KMS-11 (cell line): ENCODE measurements around the gene NOC4L.

Source experiments
- H2AFZ ChIP-seq: fragments of 200-600 bp; sonication (generic); 2 replicates; pipeline ENCODE4 v1.6.1; 2016; ENCODE audit warnings: antibody characterized with exemption, mixed run types, low read depth
- H3K27ac ChIP-seq: fragments of 200-600 bp; sonication (generic); 2 replicates; pipeline ENCODE4 v1.6.1; 2016; ENCODE audit warnings: mild to moderate bottlenecking, mixed run types
- H3K27me3 ChIP-seq: fragments of 200-600 bp; sonication (generic); 2 replicates; pipeline ENCODE4 v1.6.1; 2017; ENCODE audit warnings: mild to moderate bottlenecking, low read depth, mixed run types, moderate library complexity; ENCODE audit not compliant: insufficient read depth
- H3K36me3 ChIP-seq: fragments of 200-600 bp; sonication (generic); 2 replicates; pipeline ENCODE4 v1.6.1; 2017; ENCODE audit warnings: mild to moderate bottlenecking, mixed run types; ENCODE audit not compliant: insufficient read depth
- H3K4me1 ChIP-seq: fragments of 200-600 bp; sonication (generic); 2 replicates; pipeline ENCODE4 v1.6.1; 2016; ENCODE audit warnings: mild to moderate bottlenecking, low read depth, mixed run types; ENCODE audit not compliant: poor library complexity, severe bottlenecking
- H3K4me2 ChIP-seq: fragments of 200-600 bp; sonication (generic); 2 replicates; pipeline ENCODE4 v1.7.0; 2016; ENCODE audit warnings: mild to moderate bottlenecking, mixed run types
- H3K4me3 ChIP-seq: fragments of 200-600 bp; sonication (generic); IDR thresholded peaks from 2 replicates; pipeline ENCODE4 v1.6.1; 2017; ENCODE audit warnings: low read depth, low read length, mixed read lengths; ENCODE audit not compliant: insufficient read depth
- H3K79me2 ChIP-seq: fragments of 200-600 bp; sonication (generic); 2 replicates; pipeline ENCODE4 v1.6.1; 2016; ENCODE audit warnings: low read depth, mixed run types; ENCODE audit not compliant: insufficient read depth
- H3K9ac ChIP-seq: fragments of 200-600 bp; sonication (generic); 2 replicates; pipeline ENCODE4 v1.6.1; 2016; ENCODE audit warnings: mild to moderate bottlenecking, mixed run types
- H4K20me1 ChIP-seq: fragments of 200-600 bp; sonication (generic); 2 replicates; pipeline ENCODE4 v1.6.1; 2016; ENCODE audit warnings: mild to moderate bottlenecking, mixed run types; ENCODE audit not compliant: insufficient read depth
- TF ChIP-seq, protein P1 (sequence below): fragments of 200-600 bp; sonication (generic); conservative IDR thresholded peaks from 2 replicates; pipeline ENCODE4 v1.6.1; 2017; ENCODE audit warnings: low read depth, mild to moderate bottlenecking, antibody characterized with exemption, low read length, moderate library complexity, mixed read lengths

The NOC4L gene

GRCh38 chr12:132140918-132141841 lies 3.1 kb upstream of the NOC4L start:
- H3K36me3 ChIP-seq: no peaks in the 10 kb centered on the region
- TF ChIP-seq, protein P1, sequence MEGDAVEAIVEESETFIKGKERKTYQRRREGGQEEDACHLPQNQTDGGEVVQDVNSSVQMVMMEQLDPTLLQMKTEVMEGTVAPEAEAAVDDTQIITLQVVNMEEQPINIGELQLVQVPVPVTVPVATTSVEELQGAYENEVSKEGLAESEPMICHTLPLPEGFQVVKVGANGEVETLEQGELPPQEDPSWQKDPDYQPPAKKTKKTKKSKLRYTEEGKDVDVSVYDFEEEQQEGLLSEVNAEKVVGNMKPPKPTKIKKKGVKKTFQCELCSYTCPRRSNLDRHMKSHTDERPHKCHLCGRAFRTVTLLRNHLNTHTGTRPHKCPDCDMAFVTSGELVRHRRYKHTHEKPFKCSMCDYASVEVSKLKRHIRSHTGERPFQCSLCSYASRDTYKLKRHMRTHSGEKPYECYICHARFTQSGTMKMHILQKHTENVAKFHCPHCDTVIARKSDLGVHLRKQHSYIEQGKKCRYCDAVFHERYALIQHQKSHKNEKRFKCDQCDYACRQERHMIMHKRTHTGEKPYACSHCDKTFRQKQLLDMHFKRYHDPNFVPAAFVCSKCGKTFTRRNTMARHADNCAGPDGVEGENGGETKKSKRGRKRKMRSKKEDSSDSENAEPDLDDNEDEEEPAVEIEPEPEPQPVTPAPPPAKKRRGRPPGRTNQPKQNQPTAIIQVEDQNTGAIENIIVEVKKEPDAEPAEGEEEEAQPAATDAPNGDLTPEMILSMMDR: no peak

GRCh38 chr12:132141976-132142678 lies 2.1 kb upstream of the NOC4L start:
- Histone ChIP-seq H3K4me1 (peaks cover 4% of the 10 kb centered on the region), H3K27ac (no peak overlapping the region), H3K79me2 (peaks cover 32% of the 10 kb centered on the region), H3K9ac (no peak overlapping the region), H3K27me3 (no peaks in the 10 kb centered on the region), H3K4me3 (no peak overlapping the region), H2AFZ (no peak overlapping the region), H3K36me3 (no peaks in the 10 kb centered on the region), H4K20me1 (no peaks in the 10 kb centered on the region), H3K4me2 (no peak overlapping the region)
- TF ChIP-seq, protein P1: no peak

More at GRCh38 chr12:132140918-132141841, 3.1 kb upstream of the NOC4L start:
- no peak overlapping the region for H3K4me2 ChIP-seq
- peaks cover 4% of the 10 kb centered on the region for H3K4me1 ChIP-seq
- peaks cover 24% of the 10 kb centered on the region for H3K79me2 ChIP-seq
- no peak overlapping the region for H3K27ac ChIP-seq
- no peaks in the 10 kb centered on the region for H3K27me3 ChIP-seq
- no peak overlapping the region for H3K9ac ChIP-seq
- no peak overlapping the region for H3K4me3 ChIP-seq
- no peak overlapping the region for H2AFZ ChIP-seq
- H4K20me1 ChIP-seq: no peaks in the 10 kb centered on the region

GRCh38 chr12:132142679-132143335 lies 1.4 kb upstream of the NOC4L start:
- Histone ChIP-seq H3K9ac (peak overlapping the region; percentile 68; the same call in 1 of the 2 replicates), H3K79me2 (peaks cover 32% of the 10 kb centered on the region), H3K36me3 (no peaks in the 10 kb centered on the region), H3K4me3 (no peak overlapping the region), H3K27ac (no peak overlapping the region), H2AFZ (no peak overlapping the region), H3K4me1 (peaks cover 4% of the 10 kb centered on the region), H3K4me2 (peak overlapping the region; percentile 51; the same call in 1 of the 2 replicates), H4K20me1 (no peaks in the 10 kb centered on the region), H3K27me3 (no peaks in the 10 kb centered on the region)
- TF ChIP-seq, protein P1: no peak

DNA sequence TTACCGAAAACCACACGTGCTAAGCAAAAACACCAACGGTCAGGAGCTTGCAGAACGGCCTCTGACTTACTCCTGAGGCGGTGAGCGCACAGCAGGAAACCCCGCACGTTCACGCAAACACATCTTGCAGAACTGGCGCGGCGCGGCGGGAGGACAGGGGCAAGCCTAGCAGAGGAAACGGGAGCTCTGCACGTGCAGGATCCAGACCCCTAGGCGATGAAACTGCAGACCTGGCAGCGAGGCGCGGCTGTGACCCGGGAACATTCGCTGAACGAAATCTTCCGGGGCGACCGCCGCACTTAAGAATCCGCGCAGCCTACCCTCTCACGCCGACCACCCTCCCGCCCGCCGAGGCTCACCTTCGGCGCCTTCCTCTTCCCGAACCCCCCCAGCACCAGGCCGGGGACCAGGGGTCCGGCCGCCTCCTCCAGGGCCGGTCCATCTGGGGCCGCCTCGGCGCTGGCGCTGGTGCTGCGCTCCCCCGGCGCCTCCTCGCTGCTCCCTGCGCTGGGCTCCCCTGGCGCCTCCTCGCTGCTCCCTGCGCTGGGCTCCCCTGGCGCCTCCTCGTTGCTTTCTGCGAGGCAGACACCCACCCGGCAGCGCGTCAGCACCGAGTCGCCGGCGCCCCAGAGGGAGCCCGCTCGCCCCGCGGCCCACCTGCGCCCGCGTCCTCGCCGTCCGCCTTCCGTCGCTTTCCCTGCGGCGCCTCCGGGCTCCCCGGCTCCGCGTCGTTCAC lies 753 bp upstream of the NOC4L start:
- Histone ChIP-seq H3K4me1 (peaks cover 4% of the 10 kb centered on the region), H4K20me1 (no peaks in the 10 kb centered on the region), H3K4me2 (peak overlapping the region; percentile 51; the same call in 1 of the 2 replicates), H2AFZ (no peak overlapping the region), H3K4me3 (no peak overlapping the region), H3K36me3 (no peaks in the 10 kb centered on the region), H3K9ac (peak overlapping the region; percentile 68; the same call in 1 of the 2 replicates), H3K27me3 (no peaks in the 10 kb centered on the region), H3K27ac (no peak overlapping the region), H3K79me2 (peaks cover 32% of the 10 kb centered on the region)
- TF ChIP-seq, protein P1: no peak
